Measurements from ENCODE around the gene ACTL6A. TPM values are rescaled to one million over a fixed set of nuclear protein-coding genes. Genes with fewer than 3 reads are reported as not detected.

The ACTL6A gene
- polyA plus RNA-seq, 5 donors = 93.8 to 132 (median 101) TPM

Other genes starting within 250 kb of the ACTL6A start
- 10 to 100 TPM; 49.1 to 68.3 (median 57.0) TPM for gene ZNF639, start 239.9 kb upstream of the ACTL6A start, polyA plus RNA-seq (ENCODE audit: insufficient read depth in 1 of 5, insufficient read length in 5 of 5, low replicate concordance in 1 of 5)
- 10 to 100 TPM; 48.4 to 78.6 (median 72.5) TPM for gene MFN1, start 215.2 kb upstream of the ACTL6A start, polyA plus RNA-seq (ENCODE audit: insufficient read depth in 1 of 5, insufficient read length in 5 of 5, low replicate concordance in 1 of 5)
- 10 to 100 TPM; 33.8 to 54.4 (median 43.9) TPM for gene GNB4, start 111.5 kb upstream of the ACTL6A start, polyA plus RNA-seq (ENCODE audit: insufficient read depth in 1 of 5, insufficient read length in 5 of 5, low replicate concordance in 1 of 5)
- 10 to 100 TPM; 41.1 to 62.8 (median 50.3) TPM for gene MRPL47, start 41.7 kb downstream of the ACTL6A start, polyA plus RNA-seq (ENCODE audit: insufficient read depth in 1 of 5, insufficient read length in 5 of 5, low replicate concordance in 1 of 5)
- 100 to 1,000 TPM; 126 to 180 (median 149) TPM for gene NDUFB5, start 41.9 kb downstream of the ACTL6A start, polyA plus RNA-seq (ENCODE audit: insufficient read depth in 1 of 5, insufficient read length in 5 of 5, low replicate concordance in 1 of 5)
- gene USP13, start 90.1 kb downstream of the ACTL6A start, polyA plus RNA-seq (ENCODE audit: insufficient read depth in 1 of 5, insufficient read length in 5 of 5, low replicate concordance in 1 of 5) = 10 to 100 TPM; 14.5 to 27.6 (median 23.3) TPM